ENCODE data around the gene TNFRSF11A. TPM values are rescaled to one million over a fixed set of nuclear protein-coding genes. Genes with fewer than 3 reads are reported as not detected.

TNFRSF11A gene
- total RNA-seq, 2 experiments from 2014 or later: 1.7 TPM

- Mint-ChIP-seq H3K36me3 (ENCODE audit: low read depth) (no peaks in the 10 kb centered on the region), H3K9me3 (no peaks in the 10 kb centered on the region), H3K4me3 (no peak overlapping the region), H3K27ac (no peak overlapping the region), H3K4me1 (ENCODE audit: low read depth) (no peaks in the 10 kb centered on the region), H3K27me3 (no peaks in the 10 kb centered on the region)
- TF ChIP-seq CTCF (IDR thresholded peaks at IDR 0.05): no peak
- no peak overlapping the region for H3K27ac ChIP-seq (ENCODE audit: low read depth in 1 of 2, low read length in 2 of 2)
- ChIA-PET CTCF (no interaction called here), POLR2A (no interaction called here)
- intact Hi-C loops (cut with DNase I, micrococcal nuclease): no loop called here
- peaks cover 0 to 5% of the 10 kb centered on the region in 2 experiments for H3K9me3 ChIP-seq (ENCODE audit: control insufficient read depth in 1 of 2, insufficient read depth in 1 of 2, low read length in 2 of 2)
- no peak for DNase-seq
- H3K27me3 ChIP-seq (ENCODE audit: control insufficient read depth in 1 of 2, insufficient read depth in 2 of 2, low read length in 2 of 2): peaks cover 0 to 4% of the 10 kb centered on the region in 2 experiments
- H3K4me3 ChIP-seq (ENCODE audit: low read length): no peak overlapping the region
- no peaks in the 10 kb centered on the region for H3K4me1 ChIP-seq (ENCODE audit: insufficient read depth, low read length)
- ATAC-seq (ENCODE audit: poor library complexity): no peak
- no peaks in the 10 kb centered on the region for H3K36me3 ChIP-seq (ENCODE audit: insufficient read depth, low read length)
Observed at GRCh38 chr18:62388855-62389760, 64.0 kb downstream of the TNFRSF11A start.

GRCh38 chr18:62389761-62390481 lies 64.8 kb downstream of the TNFRSF11A start:
- no peaks in the 10 kb centered on the region for H3K36me3 ChIP-seq (ENCODE audit: insufficient read depth, low read length)
- ATAC-seq (ENCODE audit: poor library complexity) (no peak), DNase-seq (no peak)
- H3K36me3 Mint-ChIP-seq (ENCODE audit: low read depth): no peaks in the 10 kb centered on the region
- H3K4me1 ChIP-seq (ENCODE audit: insufficient read depth, low read length): no peaks in the 10 kb centered on the region
- no peak for TF ChIP-seq CTCF (IDR thresholded peaks at IDR 0.05)
- no peaks in the 10 kb centered on the region for H3K27me3 Mint-ChIP-seq
- H3K4me3 Mint-ChIP-seq: no peak overlapping the region
- intact Hi-C loops (cut with DNase I, micrococcal nuclease): no loop called here
- no peaks in the 10 kb centered on the region for H3K9me3 Mint-ChIP-seq
- CTCF ChIA-PET: no interaction called here
- peaks cover 0 to 4% of the 10 kb centered on the region in 2 experiments for H3K27me3 ChIP-seq (ENCODE audit: control insufficient read depth in 1 of 2, insufficient read depth in 2 of 2, low read length in 2 of 2)
- POLR2A ChIA-PET: no interaction called here
- peaks cover 0 to 5% of the 10 kb centered on the region in 2 experiments for H3K9me3 ChIP-seq (ENCODE audit: control insufficient read depth in 1 of 2, insufficient read depth in 1 of 2, low read length in 2 of 2)
- no peak overlapping the region for H3K4me3 ChIP-seq (ENCODE audit: low read length)
- H3K4me1 Mint-ChIP-seq (ENCODE audit: low read depth): no peaks in the 10 kb centered on the region
- H3K27ac ChIP-seq (ENCODE audit: low read depth in 1 of 2, low read length in 2 of 2): no peak overlapping the region
- H3K27ac Mint-ChIP-seq: no peak overlapping the region

GRCh38 chr18:62394006-62394763 lies 69.1 kb downstream of the TNFRSF11A start:
- Mint-ChIP-seq H3K27ac (no peak overlapping the region), H3K27me3 (no peaks in the 10 kb centered on the region), H3K4me3 (no peak overlapping the region), H3K36me3 (ENCODE audit: low read depth) (no peaks in the 10 kb centered on the region), H3K9me3 (no peaks in the 10 kb centered on the region), H3K4me1 (ENCODE audit: low read depth) (no peaks in the 10 kb centered on the region)
- POLR2A ChIA-PET: no interaction called here
- CTCF ChIA-PET: no interaction called here
- no peak overlapping the region for H3K27ac ChIP-seq (ENCODE audit: low read depth in 1 of 2, low read length in 2 of 2)
- peaks cover 0 to 2% of the 10 kb centered on the region in 2 experiments for H3K9me3 ChIP-seq (ENCODE audit: control insufficient read depth in 1 of 2, insufficient read depth in 1 of 2, low read length in 2 of 2)
- no peak overlapping the region for H3K4me3 ChIP-seq (ENCODE audit: low read length)
- ATAC-seq (ENCODE audit: poor library complexity) (no peak), DNase-seq (no peak)
- no peaks in the 10 kb centered on the region for H3K4me1 ChIP-seq (ENCODE audit: insufficient read depth, low read length)
- H3K36me3 ChIP-seq (ENCODE audit: insufficient read depth, low read length): no peaks in the 10 kb centered on the region
- intact Hi-C loops (cut with DNase I, micrococcal nuclease): no loop called here
- peaks cover 0 to 2% of the 10 kb centered on the region in 2 experiments for H3K27me3 ChIP-seq (ENCODE audit: control insufficient read depth in 1 of 2, insufficient read depth in 2 of 2, low read length in 2 of 2)
- TF ChIP-seq CTCF (IDR thresholded peaks at IDR 0.05): no peak

Data from CD4-positive, alpha-beta T cell (primary cell).